Coronary artery (tissue), 2 donors: ENCODE results near the gene KIAA1958.
"Not testable (repeated sequence)": the region's sequence is repeated elsewhere in the genome, so short reads cannot be mapped to it uniquely, and the experiment has no call there.

Experiments used
- DNase-seq: peaks from one replicate; pipeline ENCODE4 v3.0.0-alpha.2; 2017; ENCODE audit warnings: low spot score
- H3K27ac ChIP-seq, 2 donors: fragments of 200-600 bp; sonication (generic); one replicate each; pipeline ENCODE4 v1.5.1; 2016 to 2019
- H3K4me3 ChIP-seq: fragments of 200-600 bp; sonication (generic); 2 replicates; pipeline ENCODE4 v1.5.1; 2016; ENCODE audit warnings: mild to moderate bottlenecking, moderate library complexity
- TF ChIP-seq, protein P1 (sequence below): fragments of 200-600 bp; sonication (generic); IDR thresholded peaks from one replicate; pipeline ENCODE4 v1.5.1; 2019; ENCODE audit warnings: antibody characterized with exemption

KIAA1958 gene

DNA sequence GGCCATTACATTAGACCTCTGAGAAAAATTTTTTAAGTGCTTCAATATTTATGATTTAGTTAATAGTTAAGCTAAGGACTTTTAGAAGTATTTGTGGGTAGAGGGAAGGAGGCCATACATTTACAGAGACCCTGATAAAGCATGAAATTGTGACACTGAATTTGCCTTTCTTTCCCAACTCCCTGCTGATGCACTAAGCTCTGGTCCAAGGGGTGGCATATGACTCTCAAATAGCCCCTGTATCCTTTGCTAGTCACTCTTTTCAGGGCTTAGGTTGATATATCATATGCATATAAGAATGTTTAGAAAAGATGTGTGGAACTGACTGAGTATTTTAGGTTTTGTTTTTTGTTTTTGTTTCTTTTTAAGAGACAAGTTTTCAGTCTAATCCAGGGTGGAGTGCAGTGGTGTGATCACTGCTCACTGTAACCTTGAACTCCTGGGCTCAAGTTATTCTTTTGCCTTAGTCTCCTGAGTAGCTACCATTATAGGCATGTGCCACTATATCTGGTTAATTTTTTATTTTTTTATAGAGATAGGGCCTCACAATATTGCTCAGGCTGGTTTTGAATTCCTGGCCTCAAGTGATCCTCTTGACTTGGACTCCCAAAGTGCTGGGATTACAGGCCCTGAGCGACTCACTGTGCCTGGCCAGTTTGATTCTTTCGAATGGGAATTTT, 20.5 kb downstream of the KIAA1958 start:
- TF ChIP-seq, protein P1, sequence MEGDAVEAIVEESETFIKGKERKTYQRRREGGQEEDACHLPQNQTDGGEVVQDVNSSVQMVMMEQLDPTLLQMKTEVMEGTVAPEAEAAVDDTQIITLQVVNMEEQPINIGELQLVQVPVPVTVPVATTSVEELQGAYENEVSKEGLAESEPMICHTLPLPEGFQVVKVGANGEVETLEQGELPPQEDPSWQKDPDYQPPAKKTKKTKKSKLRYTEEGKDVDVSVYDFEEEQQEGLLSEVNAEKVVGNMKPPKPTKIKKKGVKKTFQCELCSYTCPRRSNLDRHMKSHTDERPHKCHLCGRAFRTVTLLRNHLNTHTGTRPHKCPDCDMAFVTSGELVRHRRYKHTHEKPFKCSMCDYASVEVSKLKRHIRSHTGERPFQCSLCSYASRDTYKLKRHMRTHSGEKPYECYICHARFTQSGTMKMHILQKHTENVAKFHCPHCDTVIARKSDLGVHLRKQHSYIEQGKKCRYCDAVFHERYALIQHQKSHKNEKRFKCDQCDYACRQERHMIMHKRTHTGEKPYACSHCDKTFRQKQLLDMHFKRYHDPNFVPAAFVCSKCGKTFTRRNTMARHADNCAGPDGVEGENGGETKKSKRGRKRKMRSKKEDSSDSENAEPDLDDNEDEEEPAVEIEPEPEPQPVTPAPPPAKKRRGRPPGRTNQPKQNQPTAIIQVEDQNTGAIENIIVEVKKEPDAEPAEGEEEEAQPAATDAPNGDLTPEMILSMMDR = no peak
- no peak for DNase-seq
- Histone ChIP-seq H3K27ac (no peak overlapping the region), H3K4me3 (no peak overlapping the region)

DNA sequence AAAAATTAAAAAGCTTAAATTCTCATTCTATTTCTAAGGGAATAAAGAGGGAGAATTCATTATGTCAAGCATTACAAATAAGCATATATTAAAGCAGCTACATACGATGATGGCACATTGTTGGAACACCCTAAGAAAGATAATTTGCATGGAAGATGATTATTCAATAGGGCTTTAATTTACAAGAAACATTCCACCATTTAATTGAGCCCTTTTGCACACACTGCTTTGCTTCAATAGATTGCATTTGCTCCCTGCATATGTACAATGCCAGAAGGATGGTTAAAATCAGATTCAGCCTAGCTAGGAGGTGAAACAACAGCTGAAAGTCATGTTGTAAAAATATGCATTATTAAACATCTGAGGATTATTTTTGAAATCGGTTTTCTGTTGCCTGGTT, 21.8 kb downstream of the KIAA1958 start:
- DNase-seq = no peak
- Histone ChIP-seq H3K27ac (no peak overlapping the region), H3K4me3 (no peak overlapping the region)
- TF ChIP-seq, protein P1 = no peak

DNA sequence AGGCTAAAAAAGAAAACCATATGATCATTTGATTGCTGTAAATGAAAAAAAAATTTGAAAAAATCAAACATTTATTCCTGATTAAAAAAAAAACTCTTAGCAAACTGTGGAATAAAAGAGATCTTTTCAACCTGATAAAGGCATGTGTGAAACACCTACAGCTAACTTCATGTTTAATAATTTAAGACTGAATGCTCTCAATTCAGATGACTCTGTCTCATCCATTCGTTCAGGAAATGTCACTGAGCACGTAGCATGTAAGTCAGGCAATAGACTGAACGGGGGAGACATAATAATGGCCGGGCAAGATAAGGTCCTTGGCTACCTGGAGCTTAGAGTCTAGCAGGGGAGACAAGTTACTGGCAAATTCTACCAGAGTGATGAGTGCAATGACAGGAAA, 25.8 kb downstream of the KIAA1958 start:
- not testable (repeated sequence) for H3K4me3 ChIP-seq, H3K27ac ChIP-seq

DNA sequence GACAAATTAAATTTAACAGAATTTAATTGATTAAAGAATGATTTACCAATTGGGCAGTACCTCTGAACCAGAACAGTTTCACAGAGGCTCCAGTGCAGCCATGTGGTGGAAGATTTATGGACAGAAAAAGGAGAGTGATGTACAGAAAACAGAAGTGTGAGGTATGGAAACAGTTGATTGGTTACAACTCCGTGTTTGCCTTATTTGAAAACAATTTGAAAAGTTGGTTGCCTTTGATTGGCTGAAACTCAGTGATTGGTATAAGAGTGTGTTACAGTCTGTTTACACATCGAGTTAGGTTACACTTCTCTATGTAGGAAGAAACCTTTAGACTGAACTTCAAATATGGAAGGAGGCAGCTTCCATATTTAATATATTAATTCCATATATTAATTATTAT, 30.1 kb downstream of the KIAA1958 start:
- no peak overlapping the region for H3K27ac ChIP-seq
- DNase-seq = no peak
- H3K4me3 ChIP-seq = no peak overlapping the region
- TF ChIP-seq, protein P1 = no peak

More for the DNA sequence above, 25.8 kb downstream of the KIAA1958 start:
- DNase-seq = not testable (repeated sequence)

DNA sequence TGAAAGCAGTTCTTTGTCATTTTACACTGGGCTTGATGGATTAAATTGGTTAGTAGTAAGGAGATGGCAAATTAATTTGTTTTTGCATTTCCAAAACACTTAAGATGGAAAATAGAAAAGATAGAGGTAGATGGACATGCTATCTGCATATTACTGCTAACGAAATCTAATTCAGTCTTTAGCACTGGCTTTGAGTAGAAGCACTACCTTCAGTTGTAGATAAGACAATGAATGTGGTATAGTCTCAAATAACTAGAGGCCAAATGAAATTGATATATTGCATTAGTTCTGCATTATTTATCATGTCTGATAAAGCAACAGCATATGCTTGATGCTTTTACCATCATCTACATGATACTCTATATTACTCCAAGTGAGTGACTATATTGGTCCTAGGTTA, 33.4 kb downstream of the KIAA1958 start:
- TF ChIP-seq, protein P1 = no peak
- Histone ChIP-seq H3K4me3 (no peak overlapping the region), H3K27ac (no peak overlapping the region)
- no peak for DNase-seq

DNA sequence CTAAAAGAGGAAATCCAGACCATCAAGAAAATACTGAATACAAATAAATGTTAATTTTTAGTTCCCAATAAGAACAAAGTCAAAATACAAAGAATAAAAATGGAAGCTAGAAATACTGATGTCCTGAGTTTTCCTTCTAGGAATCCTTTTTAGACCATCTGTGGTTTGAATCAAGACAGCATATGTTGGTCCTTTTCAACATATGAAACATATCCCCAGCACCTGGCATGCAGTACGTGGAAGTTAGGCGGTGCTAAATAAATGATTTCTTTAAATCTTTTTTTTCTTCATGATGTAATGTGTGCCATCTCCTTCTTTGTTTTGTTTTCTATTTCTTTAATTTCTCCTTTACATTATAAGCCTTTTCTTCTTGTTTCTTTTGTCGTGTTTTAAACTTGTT, 34.0 kb downstream of the KIAA1958 start:
- Histone ChIP-seq H3K4me3 (no peak overlapping the region), H3K27ac (no peak overlapping the region)
- TF ChIP-seq, protein P1 = no peak
- DNase-seq = no peak

DNA sequence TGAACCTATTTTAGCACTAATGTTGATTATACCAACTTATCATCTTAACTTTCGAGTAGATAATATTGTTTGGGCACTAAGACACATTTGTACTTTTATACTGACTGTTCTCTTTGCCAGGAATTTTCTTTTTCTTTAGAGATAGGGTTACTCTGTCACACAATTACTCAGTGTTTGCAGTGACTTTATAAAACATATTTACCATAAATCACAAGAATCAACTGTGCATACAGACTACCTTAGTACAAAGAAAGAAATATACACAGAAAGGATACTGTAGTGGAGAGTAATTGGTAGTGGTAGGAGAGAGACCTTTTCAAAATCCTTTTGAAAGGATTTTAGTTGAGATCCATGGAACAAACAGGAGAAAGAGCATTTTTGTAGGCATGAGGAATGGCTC, 40.3 kb downstream of the KIAA1958 start:
- no peak overlapping the region for H3K4me3 ChIP-seq
- TF ChIP-seq, protein P1 = no peak
- H3K27ac ChIP-seq = no peak overlapping the region
- no peak for DNase-seq
